Hematopoietic multipotent progenitor cell treated with erythropoietin and hydrocortisone succinate and interleukin-3 and kit ligand, for 4 days (in vitro differentiated cells): ENCODE results near the gene PNPLA1.
"Not testable (repeated sequence)": the region's sequence is repeated elsewhere in the genome, so short reads cannot be mapped to it uniquely, and the experiment has no call there.

Experiments used
- DNase-seq: peaks from one replicate; pipeline ENCODE4 v3.0.0-alpha.2; 2015

The PNPLA1 gene

GRCh38 chr6:36337814-36338213 lies 68.0 kb downstream of the PNPLA1 start:
- DNase-seq = peak; percentile 19

DNA sequence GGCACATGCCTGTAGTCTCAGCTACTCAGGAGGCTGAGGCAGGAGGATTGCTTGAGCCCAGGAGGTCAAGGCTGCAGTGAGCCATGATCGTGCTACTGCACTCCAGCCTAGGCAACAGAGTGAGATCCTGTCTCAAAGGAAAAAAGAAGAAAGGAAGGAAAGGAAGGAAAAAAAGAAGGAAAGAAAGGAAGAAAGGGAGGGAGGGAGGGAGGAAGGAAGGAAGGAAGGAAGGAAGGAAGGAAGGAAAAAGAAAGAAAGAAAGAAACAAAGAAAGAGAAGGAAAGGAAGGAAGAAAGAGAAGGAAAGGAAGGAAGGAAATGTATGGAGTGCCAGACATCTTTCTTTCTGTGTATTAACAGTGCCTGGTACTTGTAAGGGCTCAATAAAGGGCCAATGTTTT lies 68.4 kb downstream of the PNPLA1 start:
- DNase-seq = not testable (repeated sequence)

DNA sequence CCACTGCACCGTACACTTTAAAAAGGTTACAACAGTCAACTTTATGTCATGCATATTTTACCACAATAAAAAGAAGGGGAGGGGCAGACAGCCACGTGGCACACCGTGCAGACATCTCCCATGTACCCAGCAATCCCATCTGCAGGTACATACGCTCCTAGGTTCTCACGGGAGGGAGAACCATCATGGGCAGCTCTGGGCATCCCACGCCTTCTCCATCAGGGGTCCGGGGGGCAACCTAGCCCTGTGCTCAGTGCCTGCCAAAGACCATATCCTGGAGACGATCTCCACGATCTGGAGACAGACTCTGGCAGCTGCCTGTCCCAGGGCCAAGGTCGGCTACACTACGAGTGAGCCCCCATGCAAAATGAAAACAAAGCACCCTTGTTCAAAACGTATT lies 69.3 kb downstream of the PNPLA1 start:
- DNase-seq = no peak

DNA sequence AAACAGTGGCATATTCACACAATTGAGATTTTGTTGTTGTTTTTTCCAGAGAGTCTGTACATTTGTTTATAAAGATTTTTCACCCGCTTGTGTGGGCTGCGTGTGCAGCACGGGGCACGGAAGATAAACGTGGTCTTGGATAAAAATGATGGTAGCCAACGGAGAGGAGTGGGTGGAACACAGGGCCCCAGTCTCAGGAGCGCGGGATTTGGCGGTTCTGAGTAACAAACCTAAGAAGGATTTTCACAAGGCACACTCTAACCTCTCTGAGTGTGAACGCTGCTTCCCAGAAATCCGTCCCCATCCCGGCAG lies 70.4 kb downstream of the PNPLA1 start:
- DNase-seq = no peak

- DNase-seq = peak; percentile 85
Observed at GRCh38 chr6:36340618-36341454, 71.0 kb downstream of the PNPLA1 start.

DNA sequence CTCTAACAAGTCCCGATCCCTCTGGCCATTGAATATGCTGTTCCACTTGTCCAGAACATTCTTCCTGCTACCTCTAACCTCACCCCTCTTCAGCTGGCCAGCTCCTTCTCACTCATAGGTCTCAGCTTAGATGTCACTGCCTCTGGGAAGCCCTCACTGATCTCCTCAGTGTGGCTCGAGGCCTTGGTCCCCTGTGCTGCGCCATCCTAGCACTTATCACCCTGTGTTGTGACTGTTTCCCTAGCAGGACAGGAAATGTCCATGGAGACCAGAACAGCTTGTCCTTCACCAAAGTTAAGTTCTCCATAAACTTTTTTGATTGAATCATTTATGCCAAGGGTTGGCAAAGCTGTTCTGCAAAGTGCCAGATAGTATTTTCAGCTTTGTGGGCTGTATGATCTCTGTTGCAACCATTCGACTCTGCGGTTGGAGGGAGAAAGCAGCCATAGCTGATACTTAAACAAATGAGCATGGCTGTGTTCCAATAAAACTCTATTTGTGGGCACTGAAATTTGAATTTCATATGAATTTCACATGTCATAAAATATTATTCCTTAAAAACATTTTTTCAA lies 73.3 kb downstream of the PNPLA1 start:
- peak; percentile 28 for DNase-seq

DNA sequence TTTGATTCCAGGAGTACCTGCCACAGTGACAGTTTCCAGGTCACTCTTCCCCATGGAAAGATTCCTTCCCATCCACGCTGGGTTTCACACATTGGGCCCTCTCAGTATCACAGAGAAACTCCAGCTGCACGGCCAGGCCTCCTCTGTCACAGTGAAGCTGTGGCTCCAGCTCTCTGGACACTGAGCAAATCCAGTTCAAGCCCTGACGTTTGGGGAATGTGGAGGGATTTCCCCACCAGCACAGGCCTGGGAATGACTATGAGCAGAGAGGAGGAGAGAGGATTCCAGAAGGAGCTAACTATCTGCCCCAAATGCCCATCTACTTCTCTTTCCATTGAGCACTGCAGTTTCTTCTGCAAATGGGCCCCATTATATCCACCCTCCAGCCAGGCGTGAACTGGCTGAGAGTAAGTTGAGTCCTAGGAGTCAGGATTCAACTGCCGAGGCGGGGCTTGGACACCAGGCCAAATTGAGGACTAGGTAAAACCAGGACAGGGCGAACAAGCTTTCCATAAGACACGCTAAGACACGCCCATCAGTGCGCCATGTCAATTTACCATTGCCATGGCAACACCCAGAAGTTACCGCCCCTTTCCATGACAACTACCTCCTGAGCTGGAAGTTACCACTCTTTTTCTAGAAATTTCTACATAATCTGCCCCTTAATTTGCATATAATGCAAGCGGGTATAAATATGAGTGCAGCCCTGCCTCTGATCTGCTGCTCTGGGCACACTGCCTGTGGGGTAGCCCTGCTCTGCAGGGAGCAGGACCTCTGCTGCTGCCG lies 76.0 kb downstream of the PNPLA1 start:
- DNase-seq = peak; percentile 48

DNA sequence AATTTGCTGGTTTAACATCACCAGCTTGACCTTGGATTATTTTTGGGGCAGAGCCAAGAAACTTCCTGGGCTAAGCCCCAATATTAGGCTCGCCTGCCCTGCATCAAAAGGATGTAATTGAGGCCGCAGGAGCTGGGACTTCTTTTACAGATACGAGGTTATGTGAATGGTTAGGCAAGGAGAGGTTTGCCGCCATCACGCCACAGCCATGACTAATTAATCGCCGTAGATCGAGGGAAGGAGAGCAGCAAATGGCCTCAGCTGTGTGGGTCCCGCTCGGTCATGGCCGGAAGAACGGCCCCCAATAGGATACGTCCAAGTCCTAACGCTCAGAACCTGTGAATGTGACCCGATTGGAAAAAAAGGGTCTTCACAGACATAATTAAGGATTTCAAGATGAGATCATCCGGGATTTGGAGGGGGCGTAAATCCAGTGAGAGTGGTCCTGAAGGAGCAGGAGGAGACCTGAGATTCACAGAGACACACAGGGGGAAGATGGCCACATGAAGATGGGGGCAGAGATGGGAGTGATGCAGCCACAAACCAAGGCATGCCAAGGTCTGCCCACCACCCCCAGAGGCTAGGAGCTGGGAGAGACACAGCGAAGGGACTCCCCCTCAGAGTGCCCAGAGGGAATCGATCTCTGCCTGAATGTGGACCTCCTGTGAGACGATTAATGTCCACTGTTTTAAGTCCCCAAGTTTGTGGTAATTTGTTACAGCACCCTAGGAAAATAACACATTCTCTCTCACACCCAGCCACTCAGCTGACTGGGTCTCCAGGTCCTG lies 76.8 kb downstream of the PNPLA1 start:
- DNase-seq = no peak

GRCh38 chr6:36347621-36348020 lies 77.8 kb downstream of the PNPLA1 start:
- peak; percentile 93 for DNase-seq

- DNase-seq = peak; percentile 28
Observed at GRCh38 chr6:36349240-36349639, 79.4 kb downstream of the PNPLA1 start.

- DNase-seq = no peak
Observed at GRCh38 chr6:36350082-36350481, 80.2 kb downstream of the PNPLA1 start.

DNA sequence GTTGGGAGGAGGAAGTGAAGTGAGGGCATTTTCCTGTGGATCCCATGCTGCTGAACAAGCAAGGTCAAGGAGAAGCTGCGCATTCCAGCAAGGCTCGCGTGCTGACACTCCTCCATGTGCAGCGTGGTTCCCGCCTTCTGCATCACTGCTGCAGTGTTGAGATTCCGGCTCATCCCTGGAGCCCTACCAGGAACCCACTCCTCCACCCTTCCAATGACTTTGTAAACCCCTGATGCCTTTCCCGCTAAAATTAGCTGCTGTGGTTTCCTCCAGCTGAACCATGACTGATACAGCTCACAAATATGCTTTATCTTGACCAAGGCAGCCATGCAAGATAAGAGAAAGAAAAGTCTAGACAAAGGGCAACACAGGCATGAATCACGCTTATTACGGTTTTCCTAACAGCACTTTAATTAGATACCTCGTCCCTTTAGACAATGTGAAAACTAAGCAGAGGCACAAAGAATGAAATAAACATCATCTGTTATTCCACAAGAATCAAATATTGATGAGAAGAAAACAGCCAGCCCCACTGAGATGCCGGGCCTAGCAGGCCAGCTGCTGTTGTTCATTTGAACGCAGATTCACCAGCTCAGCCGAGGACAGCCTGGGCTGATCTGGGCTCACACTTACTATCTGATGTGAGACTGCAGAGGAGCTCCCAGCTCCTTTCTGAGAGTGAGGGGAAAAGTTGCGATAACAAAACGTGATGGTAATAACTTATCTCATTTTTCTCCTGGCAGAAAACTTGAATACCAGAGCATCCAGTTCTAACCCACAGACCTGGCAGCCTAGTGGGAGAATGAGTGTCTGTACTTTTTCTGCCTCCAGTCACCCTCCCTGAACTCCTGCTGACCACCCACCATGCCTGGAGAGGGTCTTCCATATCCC lies 81.1 kb downstream of the PNPLA1 start:
- DNase-seq = peak; percentile 87

DNA sequence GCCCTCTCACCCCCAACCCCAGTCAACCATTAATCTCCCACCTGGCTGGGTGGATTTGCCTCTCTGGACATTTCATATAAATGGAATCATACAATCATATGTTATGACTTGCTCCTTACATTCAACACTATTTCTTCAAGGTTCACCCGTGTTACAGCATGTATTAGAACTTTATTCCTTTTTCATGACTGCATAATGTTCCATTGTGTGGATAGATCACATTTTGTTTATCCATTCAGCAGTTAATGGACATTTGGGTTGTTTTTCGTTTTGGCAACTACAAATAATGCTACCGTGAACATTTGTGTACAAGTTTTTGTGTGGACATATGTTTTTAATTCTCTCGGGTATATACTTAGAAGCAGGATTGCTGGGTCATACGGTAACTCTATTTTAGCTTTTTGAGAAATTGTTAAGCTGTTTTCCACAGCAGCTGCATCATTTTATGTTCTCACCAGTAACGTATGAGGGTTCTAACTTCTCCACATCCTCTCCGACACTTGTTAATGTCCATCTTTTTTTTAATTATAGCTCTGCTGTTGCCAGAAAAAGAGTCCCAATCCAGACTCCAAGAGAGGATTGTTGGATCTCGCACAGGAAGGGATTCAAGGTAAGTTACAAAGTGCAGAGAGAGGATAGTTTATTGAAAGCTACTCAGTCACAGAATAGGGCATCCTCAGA lies 82.8 kb downstream of the PNPLA1 start:
- no peak for DNase-seq

- DNase-seq = no peak
Observed at GRCh38 chr6:36353411-36353915, 83.6 kb downstream of the PNPLA1 start.

GRCh38 chr6:36355819-36356218 lies 86.0 kb downstream of the PNPLA1 start:
- peak; percentile 68 for DNase-seq

GRCh38 chr6:36357872-36358225 lies 88.0 kb downstream of the PNPLA1 start:
- peak; percentile 51 for DNase-seq
